Measurements from ENCODE around the gene DDA1.

DNA sequence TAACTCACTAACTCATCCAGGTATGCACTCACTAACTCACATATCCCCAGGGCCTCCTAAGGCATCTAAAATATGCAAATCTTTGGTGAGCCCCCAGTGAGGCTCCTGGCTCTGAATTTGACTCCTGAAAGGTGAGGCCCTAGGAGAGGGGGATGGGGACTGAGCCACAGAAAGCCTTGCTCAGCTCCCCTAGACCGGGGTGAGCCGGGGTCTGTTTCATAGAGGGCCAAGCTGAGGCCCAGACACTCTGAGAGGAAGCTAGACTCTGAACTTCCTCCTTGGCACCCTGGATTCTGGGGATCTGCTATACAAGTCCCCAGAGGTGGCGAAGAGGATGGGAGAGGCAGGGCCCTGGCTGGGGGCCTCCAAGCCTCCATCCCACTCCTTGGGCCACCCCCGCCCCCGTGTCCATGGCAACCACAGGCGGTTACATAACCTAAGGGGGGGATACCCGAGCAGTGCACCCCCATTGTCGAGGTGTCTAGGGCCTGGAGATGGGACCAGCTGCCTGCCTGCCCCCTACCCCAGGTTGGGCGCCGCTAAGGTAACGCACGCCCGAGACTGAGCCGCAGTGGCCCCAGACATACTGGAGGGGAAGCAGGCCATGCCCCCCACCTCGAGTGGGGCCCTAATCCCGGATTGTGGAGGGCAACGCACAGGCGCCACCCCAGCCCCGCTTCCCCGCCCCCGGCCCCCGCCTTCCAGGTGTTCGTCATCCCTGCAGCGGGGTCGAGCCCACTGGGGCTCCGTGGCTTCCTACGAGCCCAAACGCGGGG is 6.8 kb upstream of the DDA1 start:
- TF ChIP-seq POLR2AphosphoS5 (IDR thresholded peaks at IDR 0.05; ENCODE audit: borderline replicate concordance, low read depth, low read length) (no peak), EZH2 (IDR thresholded peaks at IDR 0.05) (no peak)

Data from SK-N-MC (cell line).